Inferior parietal cortex (tissue), 1 donor: ENCODE measurements around the gene FXYD3.
"Not testable (repeated sequence)": the region's sequence is repeated elsewhere in the genome, so short reads cannot be mapped to it uniquely, and the experiment has no call there.

Experiments
- DNase-seq: peaks from one replicate; pipeline ENCODE4 v3.0.0-alpha.2; 2016; ENCODE audit errors: extremely low spot score

Gene FXYD3

DNA sequence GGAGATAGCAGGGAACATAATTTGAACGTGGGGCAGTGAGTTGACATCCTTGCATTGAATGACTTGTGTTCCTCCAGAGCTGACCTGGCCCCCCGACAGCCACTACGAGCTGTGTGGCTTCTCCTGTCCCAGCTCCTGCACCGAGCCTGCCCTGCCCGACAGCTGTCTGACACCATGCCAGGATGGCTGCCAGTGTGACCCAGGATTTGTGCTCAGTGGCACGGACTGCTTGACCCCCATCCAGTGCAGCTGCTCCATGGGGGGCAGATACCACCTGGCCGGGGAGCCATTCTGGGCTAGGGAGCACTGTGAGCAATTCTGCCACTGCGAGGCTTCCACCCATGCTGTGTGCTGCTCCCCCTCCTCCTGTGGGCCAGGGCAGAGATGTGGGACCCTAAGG lies 29.2 kb upstream of the FXYD3 start:
- no peak for DNase-seq

DNA sequence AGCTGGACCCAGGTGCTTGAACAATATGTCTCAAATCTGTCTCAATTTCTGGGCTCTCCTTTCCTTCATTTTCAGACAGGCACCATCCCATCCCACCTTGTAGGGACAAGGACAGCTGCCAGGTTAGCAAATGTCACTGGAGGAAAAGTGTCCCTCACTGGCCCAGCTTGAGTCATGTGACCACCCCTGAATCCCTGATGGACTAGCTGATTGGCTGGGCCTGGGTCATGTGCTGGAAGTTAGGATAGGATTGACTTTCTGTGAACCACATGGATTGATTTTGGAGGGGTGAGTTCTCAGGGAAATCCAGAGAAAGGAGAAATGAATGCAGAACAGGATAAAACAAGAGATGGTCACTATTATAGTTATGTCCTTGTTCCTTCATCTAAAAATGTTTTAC lies 28.2 kb upstream of the FXYD3 start:
- DNase-seq: no peak

DNA sequence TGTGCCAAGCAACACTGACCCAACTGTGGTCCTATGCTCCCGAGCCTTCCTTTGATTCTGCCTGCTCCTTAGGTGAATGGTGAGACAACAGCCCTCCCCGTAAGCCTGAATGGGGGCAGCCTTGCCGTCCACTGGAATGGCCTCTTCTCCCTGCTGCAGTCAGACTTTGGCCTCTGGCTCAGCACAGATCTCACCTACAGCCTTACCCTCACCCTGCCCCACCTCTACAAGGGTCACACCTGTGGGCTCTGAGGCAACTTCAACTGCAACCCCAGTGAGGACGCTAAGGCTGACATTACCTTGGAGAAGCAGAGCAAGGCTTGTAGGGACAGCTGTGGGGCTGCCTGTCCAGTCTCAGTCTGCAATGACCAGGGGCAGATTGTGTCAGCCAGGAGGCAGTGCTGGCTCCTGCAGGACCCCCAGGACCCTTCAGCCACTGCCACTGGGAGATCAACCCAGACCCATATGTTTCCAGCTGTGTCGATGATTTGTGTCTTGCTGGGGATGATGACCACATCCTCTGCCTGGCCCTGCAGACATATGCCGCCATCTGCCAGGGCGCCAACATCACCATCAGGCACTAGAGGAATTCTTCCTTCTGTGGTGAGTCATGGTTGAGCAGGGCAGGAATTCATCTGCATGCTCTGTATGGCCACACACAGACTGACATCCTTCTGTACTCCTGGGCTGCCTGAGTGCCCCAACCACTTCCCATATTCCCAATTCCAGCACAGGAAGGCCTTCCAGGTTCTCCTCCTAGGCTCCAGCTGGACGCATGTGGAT lies 27.3 kb upstream of the FXYD3 start:
- no peak for DNase-seq

DNA sequence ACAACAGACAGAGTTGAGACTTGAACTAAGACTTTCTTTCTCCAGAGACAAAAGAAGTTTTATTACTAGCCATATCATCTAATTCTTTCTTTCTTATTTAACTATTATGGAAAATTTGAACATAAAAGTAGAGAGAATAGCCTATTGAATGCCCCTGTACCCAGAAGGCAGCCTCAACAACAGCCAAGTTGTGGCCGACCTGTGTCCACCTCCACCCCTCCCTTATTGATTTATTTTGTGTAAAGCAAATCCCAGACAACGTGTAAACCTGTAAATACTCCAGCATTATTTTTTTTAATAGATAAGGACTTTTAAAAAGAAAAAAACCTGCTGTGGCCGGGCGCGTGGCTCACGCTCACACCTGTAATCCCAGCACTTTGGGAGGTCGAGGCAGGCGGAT lies 26.1 kb upstream of the FXYD3 start:
- DNase-seq: no peak

DNA sequence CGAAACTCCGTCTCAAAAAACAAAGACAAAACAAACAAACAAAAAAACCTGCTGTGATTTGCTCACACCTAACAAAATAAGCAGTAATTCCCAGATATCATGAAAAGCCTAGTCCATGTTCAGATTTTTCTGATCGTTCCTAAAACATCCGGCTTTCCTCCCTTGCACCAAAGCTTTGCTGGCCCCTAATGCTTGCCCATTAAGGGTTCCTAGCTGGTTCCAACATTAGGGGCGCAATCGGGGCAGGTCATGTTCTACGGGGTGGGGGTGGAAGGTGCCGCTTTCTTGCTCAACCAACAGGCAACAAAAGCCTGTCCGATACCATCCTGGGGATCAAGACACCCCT lies 25.5 kb upstream of the FXYD3 start:
- DNase-seq: no peak

DNA sequence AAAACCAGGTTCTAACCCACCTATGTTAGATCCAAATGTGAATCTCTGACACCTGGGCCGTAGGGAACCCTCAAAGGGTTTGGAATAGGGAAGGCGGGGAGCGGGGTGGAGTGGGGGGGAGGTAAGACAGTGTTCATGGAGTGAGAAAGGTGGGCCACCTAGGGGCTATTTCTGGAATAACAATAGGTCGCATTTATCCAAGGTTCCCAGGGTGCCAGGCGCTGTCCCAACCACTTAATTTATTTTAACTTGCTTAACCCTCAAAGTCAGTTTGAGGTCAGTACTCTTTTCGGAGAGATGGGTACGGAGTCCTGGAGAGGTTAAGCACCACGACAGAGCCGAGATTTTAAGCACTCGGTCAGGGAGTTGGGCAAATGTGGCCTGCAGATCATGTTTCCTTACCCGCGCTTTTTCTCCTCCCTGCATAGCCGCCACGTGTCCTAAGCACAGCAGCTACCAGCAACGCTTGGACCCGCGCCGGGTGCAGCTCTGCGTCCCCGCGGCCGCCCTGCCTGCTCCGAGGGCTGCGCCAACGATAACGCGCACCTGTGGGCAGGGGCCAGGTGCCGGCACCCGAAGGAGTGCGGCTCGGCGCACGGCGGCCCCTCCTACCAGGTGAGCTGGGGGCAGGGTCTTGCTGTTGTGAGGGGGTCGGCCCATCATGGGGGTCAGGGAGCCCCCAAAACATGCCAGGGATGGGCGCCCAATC lies 25.0 kb upstream of the FXYD3 start:
- peak; percentile 76 for DNase-seq

DNA sequence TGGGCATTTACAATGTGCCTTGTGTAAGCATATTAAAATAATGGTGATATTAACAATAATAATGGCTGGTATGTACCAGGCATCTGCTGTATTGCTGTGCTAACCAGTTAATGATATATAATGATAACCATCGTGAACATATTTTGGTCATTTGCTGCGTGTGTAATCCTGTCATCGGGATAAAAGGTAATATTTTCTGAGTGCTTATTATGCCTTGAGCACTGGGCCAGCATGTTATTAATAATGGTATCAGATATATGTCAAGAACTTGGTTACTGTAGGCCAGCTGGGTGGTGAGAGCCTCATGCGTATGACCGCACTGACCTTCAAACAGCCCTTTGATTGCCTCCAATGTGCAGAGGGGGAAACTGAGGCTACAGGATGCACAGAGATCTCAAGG lies 22.2 kb upstream of the FXYD3 start:
- no peak for DNase-seq

DNA sequence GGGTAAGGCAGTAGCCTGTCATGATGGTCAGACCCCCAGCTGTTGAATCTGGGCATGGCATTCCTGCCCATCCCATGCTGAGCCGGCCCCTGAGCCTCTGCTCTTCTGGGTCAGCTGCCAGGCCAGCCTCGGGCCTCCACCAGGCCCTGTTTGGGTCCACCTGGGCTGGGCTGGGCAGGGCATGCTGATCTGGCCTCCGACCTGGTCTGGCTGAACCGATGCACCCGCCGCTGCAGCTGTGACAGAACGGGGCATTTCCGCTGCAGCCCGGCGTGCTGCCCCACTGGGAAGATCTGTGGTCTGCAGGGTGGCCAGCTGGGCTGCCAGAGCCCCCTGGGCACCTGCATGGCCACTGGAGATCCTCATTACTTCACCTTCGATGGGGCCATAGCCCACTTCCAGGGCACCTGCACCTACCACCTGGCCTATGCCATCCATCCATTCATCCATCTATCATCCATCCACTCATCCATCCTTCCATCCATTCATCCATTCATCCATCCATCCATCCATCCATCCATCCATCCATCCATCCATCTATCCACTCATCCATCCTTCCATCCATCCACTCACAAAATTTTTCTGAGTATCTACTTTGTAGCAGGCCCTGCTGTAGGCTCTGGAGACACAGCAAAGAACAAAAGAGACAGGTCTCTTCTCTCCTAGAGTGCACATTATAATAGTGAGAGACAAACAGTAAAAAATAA lies 21.5 kb upstream of the FXYD3 start:
- DNase-seq: no peak

DNA sequence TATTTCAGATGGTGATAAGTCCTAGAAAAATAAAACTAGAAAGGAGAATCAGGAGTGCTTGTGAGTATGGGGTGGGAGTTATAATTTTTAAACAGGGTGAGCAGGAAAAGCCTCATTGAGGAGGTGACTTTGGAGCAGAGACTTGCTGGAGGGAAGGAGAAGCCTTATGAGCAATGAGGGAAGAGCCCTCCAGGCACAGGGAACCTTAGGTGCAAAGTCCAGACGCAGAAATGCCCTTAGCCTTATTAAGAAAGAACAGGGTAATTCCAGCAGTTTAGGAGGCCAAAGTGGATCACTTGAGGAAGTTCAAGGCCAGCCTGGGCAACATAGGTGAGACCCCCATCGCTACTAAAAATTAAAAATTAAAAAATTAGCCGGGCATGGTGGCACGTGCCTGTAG lies 21.0 kb upstream of the FXYD3 start:
- DNase-seq: no peak

DNA sequence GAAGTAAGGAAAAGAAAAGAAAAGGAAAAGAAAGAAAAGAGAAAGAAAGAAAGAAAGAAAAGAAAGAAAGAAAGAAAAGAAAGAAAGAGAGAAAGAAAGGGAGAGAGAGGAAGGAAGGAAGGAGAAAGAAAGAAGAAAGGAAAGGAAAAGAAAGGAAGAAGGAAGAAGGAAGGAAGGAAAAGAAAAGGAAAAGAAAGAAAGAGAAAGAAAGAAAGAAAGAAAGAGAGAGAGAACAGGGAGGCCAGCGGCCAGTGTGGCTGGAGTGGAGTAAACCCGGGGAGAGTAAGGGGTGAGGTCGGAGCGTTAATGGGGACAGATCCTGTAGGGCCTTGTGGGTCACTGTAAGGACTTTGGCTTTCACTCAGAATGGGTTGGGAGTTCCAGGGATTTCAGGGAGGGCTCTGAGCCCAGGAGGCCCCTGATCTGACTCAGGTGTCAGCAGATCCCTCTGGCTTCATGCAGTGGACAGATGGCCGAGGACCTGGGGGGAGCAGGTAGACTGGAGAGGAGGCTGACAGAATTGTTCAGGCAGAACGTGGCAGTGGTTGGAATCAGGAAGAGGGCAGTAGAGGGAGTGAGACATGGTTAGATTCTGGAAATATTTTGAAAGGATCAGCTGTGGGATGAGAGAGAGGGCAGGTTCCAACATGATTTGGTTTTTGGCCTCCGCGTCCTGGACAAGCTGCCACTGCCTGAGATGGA lies 19.8 kb upstream of the FXYD3 start:
- DNase-seq: no peak

DNA sequence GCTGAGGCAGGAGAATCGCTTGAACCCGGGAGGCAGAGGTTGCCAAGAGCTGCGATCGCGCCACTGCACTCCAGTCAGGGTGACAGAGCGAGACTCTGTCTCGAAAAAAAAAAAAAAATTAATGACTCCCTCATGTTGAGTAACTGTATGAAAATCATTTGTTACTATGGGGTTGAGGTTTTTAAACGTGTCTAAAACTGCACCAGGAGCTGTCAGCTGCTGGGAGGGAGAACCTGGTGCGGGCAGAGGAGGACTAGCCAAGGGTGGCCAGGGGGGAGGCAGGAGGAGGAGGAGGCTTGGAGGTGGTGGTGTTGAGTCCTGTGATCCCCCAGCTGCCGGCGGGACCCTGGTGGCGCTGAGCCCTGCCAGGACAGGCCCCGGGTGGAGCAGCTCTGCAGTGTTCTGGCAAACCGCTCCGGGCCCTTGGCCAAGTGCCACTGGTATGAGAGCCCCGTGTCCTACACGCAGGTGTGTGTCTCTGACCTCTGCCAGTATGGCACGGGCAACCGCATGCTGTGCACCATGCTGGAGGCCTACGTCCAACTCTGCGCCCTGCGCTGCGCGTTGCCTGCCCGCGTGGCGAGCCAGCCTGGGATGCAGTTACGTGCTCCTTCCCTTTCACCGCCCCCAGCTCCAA lies 17.1 kb upstream of the FXYD3 start:
- DNase-seq: no peak

DNA sequence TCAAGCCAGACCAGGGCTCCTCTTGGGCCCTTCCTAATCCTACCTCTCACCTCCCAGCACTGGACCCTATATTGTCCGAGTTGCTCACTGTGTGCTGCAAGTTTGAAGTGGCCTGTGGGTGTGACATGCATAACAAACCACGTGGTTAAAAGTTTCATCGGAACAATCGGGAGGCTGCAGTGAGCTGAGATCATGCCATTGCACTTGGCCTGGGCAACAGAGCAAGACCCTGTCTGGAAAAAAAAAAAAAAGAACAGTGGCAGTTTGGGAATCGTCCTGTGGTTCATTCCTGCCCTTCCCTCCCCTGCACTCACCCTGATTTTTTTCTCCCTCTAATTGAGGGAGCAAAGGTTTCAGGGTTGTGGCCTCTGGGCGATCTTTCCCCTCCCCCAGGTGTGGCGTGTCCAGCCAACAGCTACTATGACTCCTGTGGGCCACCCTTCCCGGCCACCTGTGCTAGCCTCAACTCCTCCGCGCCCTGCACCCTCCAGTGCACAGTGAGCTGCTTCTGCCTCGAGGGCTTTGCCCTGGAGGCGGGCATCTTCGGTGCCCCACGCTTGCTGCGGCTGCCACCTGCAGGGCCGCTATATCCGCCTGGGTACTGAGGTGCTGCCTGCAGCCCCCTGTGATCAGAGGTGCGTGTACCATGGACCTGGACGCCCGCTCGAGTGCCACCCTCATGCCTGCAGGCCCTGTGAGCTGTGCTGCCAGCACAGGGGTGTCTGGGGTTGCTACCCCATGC lies 16.3 kb upstream of the FXYD3 start:
- DNase-seq: no peak

DNA sequence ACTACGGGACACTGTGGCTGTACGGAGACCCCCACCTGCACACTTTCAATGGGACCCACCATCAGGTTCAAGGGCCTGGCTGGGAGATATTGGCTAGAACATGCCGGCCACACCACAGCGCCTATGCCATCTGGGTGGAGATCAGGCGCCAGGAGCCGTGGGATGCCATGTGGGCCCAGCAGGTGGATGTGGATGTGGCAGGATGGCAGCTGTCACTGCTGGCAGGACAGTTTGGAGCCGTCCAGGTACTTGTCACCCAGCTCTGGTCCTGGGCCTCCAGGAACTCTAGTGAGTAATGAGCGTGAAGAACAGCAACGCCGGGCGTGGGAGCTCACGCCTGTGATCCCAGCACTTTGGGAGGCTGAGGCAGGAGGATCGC lies 15.7 kb upstream of the FXYD3 start:
- DNase-seq: no peak

DNA sequence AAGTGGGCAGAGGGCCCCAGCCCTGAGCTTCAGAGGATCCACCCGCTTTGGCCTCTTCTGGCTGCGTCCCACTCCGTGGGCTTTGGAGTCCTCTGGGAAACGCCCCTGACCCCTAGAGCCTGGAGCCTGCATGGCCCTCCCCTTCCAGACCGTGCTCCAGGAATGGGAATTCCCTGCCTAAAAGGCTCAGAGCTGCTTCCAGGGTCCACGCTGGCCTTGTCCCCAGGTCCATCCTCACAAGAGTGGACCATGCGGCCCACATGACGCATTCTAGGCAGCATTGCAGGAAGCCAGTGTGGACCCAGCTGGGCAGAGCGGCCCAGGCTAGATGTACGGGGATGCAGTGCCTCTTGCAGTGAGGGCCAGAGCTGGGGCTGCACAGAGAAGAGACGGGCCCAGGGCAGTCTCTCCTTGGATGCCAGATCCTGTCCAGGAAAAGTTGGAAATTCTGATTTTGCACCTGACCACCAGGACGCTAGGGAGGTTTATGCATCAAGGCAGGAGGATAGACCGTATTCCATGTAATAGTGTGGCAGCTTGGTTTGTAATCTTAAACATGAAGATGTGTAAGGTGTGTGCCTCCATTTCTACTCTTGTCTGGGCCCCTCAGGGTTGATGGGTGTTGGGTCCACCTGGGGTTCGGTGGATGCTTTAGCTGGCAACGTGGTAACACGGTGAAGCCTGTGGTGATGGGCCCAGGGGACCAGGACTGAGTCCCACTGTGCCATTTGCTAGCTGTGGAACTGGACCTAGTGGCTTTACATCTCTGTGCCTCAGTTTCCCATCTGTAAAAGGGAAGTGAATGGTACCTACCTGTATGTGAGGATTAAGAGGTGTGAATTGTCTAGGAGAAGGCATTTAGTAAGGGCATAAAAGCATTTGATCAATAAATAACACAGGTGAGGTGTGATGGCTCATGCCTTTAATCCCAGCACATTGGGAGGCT lies 14.8 kb upstream of the FXYD3 start:
- DNase-seq: no peak

DNA sequence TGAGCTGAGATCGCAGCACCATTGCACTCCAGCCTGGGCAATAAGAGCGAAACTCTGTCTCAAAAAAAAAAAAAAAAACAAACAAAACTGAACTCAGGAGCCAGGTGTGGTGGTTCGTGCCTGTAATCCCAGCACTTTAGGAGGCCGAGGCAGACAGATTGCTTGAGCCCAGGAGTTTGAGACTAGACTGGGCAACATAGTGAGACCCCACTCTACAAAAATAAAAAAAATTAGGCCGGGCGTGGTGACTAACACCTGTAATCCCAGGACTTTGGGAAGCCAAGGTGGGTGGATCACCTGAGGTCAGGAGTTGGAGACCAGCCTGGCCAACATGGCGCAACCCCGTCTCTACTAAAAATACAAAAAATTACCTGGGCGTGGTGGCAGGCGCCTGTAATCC lies 13.7 kb upstream of the FXYD3 start:
- not testable (repeated sequence) for DNase-seq

DNA sequence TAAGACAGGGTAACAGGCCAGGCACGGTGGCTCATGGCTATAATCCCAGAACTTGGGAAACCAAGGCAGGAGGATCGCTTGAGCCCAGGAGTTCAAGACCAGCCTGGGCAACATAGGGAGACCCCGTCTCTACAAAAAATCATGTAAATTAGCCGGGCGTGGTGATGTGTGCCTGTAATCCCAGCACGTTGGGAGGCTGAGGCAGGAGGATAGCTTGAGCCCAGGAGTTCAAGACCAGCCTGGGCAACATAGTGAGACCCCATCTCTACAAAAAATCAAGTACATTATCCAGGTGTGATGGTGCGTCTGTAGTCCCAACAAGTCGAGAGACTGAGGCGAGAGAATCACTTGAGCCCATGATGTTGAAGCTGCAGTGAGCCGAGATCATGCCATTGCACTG lies 12.0 kb upstream of the FXYD3 start:
- DNase-seq: not testable (repeated sequence)

DNA sequence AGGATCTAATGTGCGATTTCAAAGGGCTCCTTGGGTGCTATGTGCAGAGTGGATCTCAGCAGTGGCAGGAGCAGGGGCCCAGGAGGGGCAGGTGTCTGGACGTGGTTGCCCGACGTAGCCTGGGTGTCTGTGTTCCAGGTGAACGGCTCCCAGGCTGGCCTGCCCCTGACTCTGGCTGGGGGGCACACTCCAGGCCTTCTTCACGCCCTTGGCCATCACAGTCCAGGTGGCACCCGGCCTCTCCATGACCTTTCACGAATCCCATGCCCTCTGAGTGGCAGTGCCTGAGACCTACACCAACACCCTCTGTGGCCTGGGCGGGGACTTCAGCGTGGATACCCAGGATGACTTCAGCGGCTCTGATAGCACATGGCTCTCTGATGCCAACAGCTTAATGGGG lies 11.3 kb upstream of the FXYD3 start:
- DNase-seq: no peak

DNA sequence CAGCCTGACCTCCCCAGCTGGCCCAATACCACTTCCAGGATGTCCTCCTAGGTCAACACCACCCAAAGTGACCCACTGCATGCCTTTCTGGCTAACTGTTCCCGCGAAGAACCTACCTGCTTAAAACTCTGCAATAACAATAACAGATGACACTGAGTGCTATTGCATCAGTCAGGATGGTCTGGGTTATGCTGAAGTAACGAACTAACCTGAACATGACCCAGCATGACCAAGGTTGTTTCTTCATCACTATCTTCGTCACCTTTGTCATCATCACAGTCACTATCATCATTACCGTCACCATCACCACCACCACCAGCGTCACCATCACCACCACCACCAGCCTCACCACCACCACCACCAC lies 10.6 kb upstream of the FXYD3 start:
- DNase-seq: no peak

DNA sequence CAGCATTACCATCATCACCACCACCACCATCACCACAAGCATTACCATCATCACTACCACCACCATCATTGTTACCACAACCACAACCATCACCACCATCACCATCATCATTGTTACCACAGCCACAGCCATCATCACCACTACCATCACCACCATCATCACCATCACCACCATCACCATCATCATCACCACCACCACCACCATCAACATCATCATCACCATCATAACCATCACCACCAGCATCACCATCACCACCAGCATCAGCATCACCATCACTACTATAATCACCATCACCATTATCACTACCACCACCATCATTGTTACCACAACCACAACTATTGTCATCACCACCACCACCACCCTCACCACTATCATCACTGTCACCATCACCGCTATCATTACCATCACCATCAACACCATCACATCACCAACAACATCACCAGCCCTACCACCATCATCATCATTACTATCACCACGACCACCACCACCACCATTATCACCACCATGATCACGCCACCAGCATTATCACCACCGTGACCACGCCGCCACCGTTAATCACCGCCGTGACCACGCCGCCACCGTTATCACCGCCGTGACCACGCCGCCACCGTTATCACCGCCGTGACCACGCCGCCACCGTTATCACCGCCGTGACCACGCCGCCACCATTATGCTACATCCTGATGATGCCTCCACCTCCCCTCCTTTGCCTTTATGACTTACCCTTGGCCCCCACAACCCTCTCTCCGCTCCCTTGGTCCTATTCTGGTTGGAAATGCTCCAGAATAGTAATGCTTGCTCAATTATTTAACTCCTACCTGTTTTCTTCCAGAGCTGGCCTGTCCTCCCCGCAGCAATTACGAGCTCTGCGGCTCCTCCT lies 10.0 kb upstream of the FXYD3 start:
- DNase-seq: no peak
